Epithelial cell of proximal tubule (primary cell): Measurements from ENCODE around the gene NID2. TPM values are rescaled to one million over a fixed set of nuclear protein-coding genes. Genes with fewer than 3 reads are reported as not detected.

Experiments
- DNase-seq: peaks from one replicate; pipeline ENCODE4 v3.0.0-alpha.2; 2011; ENCODE audit warnings: low read depth
- H3K4me3 ChIP-seq: 2 replicates; pipeline ENCODE4 v1.5.1; 2011; ENCODE audit warnings: low read depth, mild to moderate bottlenecking, low read length
- CTCF ChIP-seq: conservative IDR thresholded peaks from 2 replicates; pipeline ENCODE4 v1.5.1; 2012; ENCODE audit warnings: low read depth, mild to moderate bottlenecking, low read length
- total RNA-seq: library from RNA; depleted of rRNA; stranded (reverse); fragments of >200 nt; gene quantifications from 2 replicates; pipeline ENCODE4 v1.2.3, GENCODE V29; 2015

NID2 gene
- total RNA-seq, 1 donor from 2014 or later, result 13.5 TPM

- no peak for DNase-seq
- no peak for TF ChIP-seq CTCF
- no peak overlapping the region for H3K4me3 ChIP-seq
Measured at GRCh38 chr14:52108823-52109222, 40.0 kb upstream of the NID2 start.

- DNase-seq, result peak; percentile 79
- peak overlapping the region; percentile 20 for H3K4me3 ChIP-seq
- no peak for TF ChIP-seq CTCF
Measured at GRCh38 chr14:52106840-52107239, 38.0 kb upstream of the NID2 start.

- no peak for DNase-seq
- no peak overlapping the region for H3K4me3 ChIP-seq
- TF ChIP-seq CTCF, result no peak
Measured at GRCh38 chr14:52103416-52103815, 34.6 kb upstream of the NID2 start.

DNA sequence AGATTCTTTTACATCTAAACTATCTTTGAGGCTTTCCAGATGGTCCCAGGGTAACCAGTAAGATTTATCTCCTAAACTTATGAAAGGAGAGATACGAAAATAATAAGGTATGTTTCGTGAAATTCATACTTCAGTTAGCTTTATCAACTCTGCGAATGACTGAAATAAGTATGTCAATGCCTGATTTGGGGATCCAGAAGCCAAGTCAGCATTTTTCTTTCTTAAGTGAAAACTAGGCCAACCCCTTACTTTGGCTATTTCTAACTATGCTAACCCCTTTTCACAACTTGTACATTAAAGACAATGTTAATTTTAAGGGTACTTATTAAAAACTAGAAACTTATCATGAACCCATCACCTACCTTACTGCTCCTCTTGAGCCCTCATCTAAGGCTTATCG is 26.9 kb upstream of the NID2 start:
- no peak for TF ChIP-seq CTCF
- H3K4me3 ChIP-seq, result no peak overlapping the region
- DNase-seq, result no peak

DNA sequence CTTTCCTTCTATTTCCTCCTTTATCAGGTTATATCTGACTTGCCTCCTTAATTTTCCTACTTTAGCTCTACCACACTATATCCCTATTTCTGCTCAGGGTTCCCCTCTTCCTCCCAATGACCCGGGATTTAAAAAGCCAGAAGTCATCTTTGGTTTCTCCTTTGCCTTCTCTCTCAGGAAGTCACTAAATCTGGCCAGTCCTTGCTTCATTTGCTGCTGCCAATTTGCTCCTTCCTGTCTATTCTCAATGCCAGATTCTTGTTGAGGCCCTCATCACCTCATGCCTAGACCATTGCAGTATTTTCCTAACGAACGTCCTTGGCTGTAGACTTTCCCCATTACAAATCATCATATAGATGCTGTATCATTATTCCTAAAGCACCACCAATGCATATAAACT is 26.5 kb upstream of the NID2 start:
- TF ChIP-seq CTCF, result no peak

GRCh38 chr14:52094546-52095271 is 25.9 kb upstream of the NID2 start:
- no peak overlapping the region for H3K4me3 ChIP-seq
- no peak for DNase-seq
- no peak for TF ChIP-seq CTCF

More for the DNA sequence above, 26.5 kb upstream of the NID2 start:
- no peak for DNase-seq
- no peak overlapping the region for H3K4me3 ChIP-seq

GRCh38 chr14:52091928-52092327 is 23.1 kb upstream of the NID2 start:
- H3K4me3 ChIP-seq, result no peak overlapping the region
- no peak for TF ChIP-seq CTCF
- no peak for DNase-seq
